ENCODE measurements around the gene DOK6.
A peak's percentile ranks its signal among the peaks of the same experiment; 100 is the strongest.

The DOK6 gene

DNA sequence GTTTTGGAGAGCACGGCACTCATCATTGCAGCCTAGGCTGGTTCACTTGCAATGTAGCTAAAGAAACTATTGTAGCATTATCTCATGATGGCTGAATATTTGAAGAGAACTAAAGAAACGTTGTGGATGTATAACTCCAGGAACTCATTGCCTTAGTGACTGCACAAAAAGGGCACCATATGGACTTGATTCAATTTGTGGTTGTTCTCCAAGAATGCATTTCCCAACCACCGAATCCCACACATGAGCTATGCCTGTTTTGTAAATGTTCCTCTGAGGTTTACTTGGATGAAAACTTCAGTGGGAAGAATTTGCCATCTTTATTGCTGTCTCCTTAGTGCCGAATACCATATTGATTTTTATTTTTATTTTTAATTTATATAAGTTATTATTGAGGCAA, 43.5 kb downstream of the DOK6 start:
- no peak for DNase-seq

DNA sequence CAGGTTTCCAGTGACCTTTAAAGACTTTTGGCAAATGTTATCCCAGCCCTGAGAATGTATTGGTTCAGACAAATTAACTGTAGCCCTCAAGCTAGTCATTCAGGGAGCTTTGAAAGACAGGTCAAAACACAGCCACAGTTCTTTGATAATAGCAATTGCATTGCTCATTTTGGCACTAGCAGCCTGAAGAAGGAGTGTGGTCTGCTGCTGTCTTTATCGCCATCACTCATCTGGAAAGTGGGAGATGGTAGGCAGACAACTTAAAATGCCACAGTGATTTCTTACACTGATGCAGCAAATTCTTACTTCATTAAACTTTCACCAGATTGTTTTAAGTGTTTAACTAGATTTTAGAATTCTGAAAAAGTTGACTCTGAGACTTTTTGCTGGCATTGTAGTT, 47.2 kb downstream of the DOK6 start:
- no peak for DNase-seq

DNA sequence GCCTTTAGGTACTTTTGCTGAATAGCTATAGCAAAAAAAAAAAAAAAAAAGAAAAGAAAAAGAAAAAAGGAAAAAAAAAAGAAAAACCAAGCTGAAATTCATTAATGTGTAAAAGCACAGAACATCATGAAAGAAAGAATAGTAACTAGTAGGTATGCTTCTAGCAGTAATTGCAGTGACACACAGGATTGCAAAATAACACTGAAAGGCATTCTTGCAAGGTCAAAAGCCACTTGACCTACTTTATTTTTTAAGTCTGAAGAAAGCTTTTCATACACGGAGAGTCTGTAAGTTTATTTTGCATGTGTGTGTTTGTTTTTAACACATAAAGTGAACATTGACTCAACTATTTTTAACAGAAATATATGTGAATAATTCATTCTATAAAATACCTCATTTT, 54.4 kb downstream of the DOK6 start:
- no peak for DNase-seq

DNA sequence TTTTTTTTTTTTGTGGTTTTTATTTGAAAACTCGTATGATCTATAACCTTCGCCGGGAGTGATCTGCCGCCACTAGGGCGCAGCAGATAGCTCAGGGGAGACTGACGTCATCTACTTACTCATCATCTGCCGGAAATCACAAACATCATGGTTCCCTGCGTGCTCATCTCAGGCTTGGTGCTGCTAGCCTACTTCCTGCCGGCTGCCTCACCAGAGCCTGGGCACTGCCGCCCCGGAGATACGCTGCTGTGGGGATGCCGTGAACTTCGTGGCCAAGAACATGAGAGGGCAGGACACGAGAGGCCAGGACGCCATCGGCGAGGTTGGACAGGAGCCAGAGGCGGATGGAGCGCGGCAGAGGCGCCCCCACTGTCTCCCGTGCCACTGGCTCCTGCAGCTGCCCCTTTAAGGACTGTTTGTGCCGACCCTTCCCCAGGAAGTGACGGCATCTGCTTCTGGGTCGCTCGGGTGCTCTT, 68.8 kb downstream of the DOK6 start:
- no peak for DNase-seq

DNA sequence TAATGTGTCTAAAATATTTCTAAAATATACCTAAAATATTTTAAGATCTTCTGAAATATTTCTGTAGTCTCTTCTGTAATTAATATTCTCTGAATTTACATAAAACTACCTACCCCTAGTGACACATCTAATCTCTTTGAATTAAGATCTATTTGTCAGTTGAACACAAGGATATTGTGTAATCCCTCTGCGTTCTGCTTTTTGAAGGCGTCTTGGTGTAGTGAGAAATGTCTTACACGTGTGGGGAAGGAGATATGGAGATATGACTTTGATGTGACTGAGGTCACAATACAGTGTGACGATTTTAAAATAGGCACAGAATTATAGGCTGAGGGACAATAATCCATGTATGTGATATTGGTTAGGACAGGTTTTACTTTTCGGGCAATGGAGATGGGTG, 79.8 kb downstream of the DOK6 start:
- DNase-seq, result no peak

DNA sequence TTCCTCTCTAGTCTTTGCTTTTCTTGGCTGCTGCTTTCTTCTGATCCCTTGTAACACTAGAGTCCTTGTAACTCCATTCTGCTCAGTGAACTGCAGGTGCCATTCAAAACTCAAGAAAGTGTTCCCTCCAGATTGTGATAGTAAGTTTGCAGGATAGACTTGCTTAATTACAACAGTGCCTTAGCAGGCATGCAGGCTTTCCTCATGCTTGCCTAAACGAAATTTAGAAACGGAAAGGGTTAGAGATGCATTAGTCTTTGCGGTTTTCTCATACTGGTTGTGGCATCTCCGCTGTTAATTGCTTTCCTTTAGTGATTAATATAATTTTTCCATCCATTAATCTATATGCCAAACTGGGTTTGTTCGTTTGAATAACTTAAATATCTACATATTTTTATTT, 82.9 kb downstream of the DOK6 start:
- no peak for DNase-seq

DNA sequence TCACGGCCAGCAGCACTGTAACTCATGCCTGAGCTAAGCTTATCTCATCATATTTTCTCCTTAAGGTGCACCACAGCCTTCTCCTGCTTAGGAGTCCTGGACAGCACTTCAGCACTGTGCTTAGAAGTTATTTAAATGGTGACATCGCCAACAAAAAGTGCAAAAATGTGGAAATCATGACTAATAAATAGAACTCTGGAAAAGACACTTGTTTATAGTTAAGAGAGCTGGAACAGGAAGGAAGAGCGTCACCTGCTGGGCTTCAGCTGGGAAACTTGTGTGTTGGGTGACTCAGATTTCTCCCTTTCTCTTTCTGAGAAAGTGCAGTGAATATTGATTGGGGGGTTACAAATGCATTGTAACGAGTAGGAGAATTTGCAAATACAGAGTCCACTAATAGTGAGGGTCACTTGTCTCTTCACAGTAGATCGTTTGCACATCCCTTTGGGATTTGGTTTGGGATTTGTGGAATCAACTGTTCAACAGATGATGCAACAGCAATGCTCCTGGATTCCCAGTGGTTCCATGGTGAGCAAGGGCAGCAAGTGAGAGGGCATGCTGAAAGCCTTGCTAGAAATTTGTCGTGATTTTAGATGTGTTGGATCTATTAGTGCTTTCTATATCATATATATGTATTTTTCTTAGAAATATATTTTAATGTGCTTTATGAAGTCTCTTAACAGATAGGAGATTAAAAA, 84.2 kb downstream of the DOK6 start:
- no peak for DNase-seq

DNA sequence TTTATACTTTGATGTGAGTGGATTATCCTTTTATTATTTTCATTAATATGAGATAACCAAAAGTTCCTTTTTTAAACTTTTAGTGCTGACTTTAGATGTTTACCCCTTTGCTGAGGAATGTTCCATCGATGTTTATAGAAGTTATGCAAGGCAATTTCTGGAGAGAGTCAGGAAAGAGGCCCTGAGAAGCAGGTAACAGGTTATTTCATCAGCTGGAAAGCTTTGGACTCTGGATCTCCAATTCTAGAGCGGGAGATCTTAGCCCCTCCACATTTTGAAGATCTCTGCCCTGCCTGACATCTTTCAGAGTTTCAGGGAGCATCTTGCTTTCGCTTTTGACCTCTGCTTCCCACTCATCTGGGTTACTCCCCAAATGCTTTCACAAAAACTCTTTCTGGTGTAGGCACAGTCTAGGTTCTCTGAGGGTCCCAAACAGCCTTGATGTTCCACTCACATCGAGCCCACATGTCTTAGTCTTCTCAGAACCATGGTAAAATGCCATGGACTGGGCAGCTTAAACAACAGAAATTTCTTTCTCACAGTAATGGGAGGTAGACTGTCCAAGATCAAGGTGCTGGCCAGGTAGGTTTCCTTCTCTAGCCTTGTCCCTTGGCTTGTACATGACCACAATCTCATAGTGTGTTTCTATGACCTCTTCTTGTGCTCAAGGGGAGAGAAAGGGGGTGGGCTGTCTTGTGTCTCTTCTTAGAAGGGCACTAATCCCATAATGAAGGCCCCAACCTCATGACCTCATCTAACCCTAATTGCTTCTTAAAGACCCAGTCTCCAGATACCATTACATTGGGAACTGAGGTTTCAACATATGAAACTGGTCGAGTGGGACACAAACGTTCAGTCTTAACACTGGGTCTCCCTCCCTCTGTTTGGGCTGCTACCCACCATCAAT, 87.1 kb downstream of the DOK6 start:
- no peak for DNase-seq

DNA sequence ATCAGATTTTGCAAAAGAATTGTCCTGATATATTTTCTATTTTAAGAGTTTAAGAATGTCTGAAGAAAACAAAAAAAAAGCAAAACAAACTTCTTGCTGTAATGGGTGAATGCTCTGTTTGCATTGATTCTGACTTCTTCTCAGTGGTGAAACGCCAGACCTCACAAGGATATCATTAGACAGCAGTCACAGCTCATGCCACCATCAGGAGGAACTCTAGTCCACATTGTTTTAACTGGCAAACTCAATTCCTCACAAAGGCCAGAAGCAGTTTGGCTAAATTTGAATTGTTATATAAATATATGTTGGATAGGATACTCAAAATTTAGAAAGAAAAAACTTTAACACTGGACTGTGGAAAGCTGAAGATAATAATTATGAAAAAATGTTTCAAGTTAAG, 89.4 kb downstream of the DOK6 start:
- DNase-seq, result no peak

DNA sequence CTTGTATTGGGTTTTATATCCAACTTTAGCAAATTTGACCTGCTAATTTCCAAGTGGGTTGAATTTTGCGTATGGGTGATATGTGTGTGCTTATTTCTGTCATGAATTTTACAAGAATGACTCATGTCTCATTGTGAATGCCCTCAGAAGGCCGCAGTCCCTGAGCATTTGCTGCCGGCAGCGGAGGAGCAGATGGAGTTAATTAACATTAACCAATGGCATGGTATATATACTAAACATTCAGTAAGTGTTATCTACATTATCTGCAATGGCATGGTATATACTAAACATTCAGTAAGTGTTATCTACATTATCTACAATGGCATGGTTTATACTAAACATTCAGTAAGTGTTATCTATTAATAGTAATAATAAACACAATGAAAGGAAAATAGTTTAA, 90.1 kb downstream of the DOK6 start:
- DNase-seq, result no peak

DNA sequence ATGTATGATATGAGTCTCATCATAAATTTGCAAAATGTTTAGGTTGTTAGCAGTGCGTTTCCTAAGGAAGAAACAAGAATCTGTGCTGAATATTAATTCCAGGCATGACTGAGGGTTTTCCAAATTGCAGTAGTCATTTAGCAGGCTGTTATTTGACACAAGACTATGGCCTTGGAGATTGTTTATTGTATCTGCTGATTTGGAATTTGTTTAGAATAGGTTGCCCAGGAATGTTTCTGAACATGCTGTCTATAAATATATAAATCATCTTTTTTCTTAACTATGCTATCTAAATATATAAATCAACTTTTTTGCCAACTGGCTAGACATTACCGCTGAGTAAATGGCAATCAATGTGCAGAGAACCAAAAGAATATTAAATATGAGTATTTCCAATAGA, 90.9 kb downstream of the DOK6 start:
- no peak for DNase-seq

DNA sequence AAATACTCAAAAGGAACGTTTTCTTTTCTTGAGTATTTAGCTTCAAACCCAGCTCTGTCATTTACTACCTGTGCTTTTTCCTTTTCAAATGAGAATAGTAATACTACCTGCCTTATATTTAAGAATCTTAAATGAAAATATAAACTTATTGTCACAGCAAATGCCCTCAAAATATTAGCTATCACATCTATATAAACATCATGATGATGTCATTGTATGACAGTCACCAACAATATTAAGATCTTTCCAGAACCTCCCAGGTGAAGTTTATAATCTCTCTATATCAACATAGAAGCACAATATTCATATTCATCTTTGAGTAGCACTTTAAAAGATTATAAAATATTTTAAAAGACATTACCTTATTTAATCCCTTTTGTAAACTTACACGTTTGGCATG, 92.2 kb downstream of the DOK6 start:
- DNase-seq, result no peak

DNA sequence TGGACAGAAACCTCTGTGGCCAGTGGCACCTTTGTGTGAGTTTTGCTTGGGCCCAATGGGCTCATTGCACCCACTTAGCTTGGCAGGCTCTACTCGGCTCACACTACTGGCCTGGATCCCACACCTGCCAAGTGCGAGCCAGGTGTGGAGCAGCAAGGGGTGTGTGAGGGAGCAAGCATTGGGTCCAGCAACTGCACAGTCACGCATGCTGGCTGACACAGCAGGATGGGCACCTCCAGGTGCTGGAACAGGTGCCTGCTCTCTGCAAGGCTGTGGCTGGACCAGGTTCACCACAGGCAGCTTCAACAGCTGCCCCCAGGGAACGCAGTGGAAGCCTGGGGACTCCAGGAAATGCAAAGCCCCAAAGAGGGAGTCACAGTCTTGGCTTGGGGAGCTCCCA, 94.2 kb downstream of the DOK6 start:
- DNase-seq, result no peak

DNA sequence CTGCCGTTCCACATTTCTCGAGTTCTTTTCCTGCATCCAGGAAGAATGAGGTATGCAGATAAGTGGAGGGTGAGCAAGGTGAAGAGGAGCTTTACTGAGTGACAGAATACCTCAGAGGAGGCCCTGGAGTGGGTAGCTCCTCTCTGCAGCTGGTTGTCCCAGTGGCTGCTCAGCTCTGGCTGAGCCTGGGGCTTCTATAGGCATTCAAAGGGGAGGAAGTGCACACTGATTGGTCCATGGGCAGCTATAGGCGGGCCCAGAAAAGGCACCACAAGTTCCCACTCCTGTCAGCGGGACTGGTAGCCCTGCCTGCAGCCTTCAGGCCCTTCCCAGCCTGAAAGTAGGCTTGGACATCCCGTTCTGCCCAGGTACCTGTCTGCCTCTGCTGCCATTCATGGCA, 94.7 kb downstream of the DOK6 start:
- no peak for DNase-seq

DNA sequence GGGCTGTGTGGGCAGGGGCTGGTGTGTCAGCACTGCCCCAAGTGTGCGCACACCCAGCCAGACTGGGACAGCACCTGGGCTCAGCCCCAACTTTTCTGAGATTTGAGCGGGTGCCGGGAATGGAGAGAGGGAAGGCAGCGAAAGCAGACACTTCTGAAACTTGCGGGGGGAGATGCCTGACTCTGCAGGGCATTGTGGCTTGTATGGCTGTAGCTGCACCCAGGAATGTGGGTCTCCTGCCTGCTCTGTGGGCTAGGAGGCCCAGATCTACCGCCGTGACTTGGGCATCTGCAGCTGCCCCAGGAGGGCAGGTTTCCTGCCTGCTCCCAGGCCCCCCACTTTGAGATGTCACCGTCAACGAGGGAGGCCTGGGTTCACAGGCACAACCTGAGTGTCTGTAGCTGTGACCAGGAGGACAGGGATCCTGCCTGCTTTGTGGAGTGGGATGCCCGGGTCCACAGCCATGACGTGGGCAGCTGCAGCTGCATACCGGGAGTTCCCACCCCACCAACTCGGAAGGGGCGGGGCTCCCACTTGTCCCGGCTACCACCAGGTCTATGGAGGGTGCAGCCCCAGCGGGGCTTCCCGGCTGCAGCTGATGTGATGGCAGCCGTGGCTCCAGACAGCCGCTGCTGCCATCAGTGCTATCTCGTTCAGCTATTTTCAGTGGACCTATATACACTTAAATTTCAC, 95.3 kb downstream of the DOK6 start:
- no peak for DNase-seq

DNA sequence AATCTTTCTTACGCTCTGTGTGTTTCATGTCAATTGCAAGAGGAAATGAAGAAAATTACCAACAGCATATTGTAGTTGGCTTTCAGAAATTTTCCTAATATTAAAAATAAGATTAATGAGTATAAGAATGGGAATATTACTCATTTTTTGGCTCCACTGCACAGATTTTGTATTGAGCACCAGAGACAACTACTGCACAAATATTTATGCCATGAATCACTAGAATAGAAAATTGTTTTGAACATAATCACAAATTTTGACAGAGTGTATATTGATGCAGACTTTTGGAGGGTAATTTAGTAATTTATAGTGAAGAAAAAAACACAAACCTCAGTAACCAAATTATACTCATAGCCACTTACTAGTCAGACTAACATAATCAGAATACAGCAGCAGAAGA, 118.3 kb downstream of the DOK6 start:
- DNase-seq, result no peak

DNA sequence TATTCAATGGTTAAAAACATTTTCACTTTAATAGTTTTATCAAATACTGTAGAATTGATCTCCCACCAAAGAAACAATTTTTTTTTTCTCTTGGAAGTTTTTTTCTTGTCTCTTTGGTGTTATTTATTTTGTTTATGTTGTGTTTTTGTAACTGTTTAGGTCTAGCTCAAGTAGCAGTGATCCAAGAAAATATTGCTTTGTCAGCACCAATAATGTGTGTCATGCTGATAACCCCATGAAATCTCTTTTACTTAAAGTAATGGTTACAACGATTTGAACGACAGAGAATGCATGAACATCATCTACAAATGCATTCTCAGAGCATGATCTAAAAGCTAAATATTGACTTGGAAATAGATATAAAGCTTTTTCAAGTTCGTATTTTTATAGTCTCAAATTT, 122.9 kb downstream of the DOK6 start:
- no peak for DNase-seq

DNA sequence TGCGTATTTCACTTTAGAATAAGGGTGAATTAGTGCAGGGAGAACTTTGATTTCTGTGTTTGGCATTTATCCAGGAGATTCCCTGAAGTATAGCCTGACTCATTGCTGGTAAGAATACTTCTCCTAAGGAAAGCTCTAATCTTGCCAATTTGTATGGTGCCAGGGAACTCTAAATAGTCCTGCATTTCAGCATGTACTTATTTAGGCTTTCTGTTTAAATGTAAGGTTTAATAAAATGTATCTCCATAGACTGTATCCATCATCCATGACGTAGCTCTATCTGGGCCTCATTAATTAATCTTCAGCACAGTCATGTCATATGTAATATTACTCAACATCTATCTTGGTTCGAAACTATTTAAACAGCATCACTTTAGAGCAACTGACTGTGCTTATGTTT, 127.7 kb downstream of the DOK6 start:
- DNase-seq, result no peak

DNA sequence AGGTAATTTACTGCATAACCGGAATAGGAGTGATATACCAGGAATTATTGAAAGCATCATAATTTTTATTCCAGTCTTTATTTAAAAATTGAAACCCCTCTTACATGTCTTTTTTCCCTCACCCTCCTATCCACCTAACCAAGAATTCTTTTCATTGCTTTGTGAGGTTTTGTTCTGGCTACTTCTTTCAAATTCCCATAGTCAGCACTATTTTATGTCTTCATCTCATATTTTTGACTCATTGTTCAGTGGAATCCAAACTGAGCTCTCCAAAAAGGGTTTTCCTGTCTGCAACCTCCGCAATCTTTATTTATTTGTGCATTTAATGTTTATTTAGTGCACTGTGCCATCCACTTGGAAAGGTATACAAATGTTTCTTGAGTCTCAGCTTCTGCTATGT, 128.5 kb downstream of the DOK6 start:
- DNase-seq, result no peak

DNA sequence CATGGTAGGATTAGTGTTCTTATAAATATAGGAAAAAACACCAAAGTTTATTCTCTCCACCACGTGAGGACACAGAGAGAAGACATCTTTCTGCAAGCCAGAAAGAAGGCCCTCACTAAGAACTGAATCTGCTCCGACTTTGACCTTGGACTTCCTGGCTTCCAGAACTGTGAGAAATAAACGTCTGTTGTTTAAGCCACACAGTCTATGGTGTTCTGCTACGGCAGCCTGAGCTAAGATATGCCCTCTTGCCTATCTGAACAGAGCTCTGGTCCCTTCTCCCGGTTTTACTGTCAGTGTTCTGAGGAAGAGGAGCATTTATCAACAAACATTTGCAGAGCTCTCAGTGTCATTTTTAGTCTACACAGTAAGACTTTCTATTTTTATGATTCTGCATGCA, 131.3 kb downstream of the DOK6 start:
- DNase-seq, result no peak

DNA sequence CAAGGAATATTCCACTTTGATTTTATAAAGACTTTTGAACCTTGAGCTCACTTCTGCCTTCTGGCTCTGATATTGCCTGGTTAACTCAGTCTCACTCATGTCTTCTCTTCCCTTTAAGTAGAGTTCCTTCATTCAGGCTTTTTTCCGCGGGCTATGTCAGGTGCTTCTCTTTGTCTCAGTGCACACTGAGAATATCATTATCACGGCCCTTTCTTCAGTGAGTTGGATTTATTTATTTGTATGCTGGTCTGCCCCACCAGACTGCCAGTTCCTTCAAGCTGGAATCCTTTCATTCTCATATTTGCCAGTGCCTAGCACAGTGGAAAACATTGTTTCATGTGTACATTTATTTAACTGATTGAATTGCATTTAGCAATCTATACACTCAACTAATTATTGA, 136.5 kb downstream of the DOK6 start:
- no peak for DNase-seq

DNA sequence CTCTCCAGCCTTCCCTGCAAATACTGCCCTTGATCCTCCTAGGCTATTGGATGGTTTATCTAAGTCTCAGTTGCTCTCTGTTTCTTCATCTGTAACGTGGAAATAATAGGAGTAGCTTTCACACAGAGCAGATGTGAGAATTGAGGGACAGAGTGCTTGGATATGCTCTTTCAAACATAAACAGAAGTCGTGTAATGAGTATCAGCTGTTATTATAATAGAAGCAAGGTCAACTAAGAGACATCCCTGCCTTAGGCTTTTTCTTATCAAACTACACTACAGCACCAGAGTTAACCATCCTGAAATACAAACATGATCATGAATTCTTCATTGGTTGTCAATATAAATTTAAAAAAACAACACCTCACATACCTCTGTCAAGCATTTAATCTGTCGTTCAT, 138.2 kb downstream of the DOK6 start:
- DNase-seq, result peak; percentile 20

DNA sequence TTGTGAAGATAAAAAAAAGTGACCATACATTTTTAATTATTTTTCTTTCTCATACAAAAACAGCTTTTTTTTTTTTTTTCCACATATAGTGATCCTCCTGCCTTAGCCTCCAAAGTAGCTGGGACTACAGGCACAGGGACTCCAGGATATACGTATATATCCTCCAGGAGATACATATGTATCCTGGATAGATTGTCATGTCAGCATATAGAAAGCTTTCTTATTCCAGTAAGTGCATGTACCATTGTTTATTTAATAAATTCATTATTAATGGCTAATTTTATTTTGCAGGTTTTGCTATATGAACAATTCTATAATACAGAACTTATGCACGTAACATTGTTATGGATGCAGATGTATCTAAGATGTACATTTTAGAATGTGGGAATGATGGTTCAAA, 138.7 kb downstream of the DOK6 start:
- no peak for DNase-seq

DNA sequence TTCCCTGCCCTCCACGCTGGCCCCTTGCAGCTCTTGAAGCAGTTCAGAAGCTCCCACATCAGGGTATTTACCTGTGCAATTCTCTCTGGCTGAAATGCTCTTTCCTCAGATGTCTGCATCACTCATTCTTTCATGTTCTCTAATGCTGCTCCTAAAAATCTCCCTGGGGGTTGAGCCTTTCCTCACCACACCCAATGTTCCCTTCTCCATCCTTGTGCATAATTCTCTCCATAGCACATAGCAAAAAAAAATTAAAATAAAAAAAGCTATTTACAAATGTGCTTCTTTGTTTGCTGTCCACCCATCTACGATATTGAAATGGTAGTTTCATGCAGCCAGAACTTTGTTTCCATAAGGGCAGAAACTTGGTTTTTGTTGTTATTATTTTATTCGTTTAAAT, 155.5 kb downstream of the DOK6 start:
- DNase-seq, result no peak

Measured in NCI-H510A treated with DMSO at 0.1 percent for 48 hours (cell line).